SK-N-MC (cell line): ENCODE results near the gene MPEG1.

Source experiments
- EZH2 ChIP-seq: fragments of 200-600 bp; sonication (generic); IDR thresholded peaks from one replicate; pipeline ENCODE4 v1.6.1; 2017; ENCODE audit warnings: antibody characterized with exemption
- POLR2AphosphoS5 ChIP-seq: IDR thresholded peaks from 2 replicates; pipeline ENCODE4 v1.6.1; 2012; ENCODE audit warnings: mild to moderate bottlenecking, low read depth, low read length, borderline replicate concordance

DNA sequence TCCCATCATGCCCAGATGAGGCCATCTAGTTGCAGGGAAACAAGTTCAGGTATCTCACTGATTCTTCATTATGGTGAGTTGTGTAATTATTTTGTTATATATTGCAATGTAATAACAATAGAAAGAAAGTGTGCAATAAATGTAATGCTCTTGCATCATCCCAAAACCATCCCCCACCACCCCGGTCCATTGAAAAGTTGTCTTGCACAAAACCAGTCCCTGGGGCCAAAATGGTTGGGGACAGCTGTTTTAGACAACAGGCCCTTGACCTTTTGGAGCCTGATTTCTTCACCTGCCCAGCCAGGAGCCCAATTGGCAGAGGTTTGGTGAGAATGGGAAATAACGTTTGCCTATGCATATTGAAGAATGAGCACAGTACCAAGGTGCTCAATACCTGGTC, 15.9 kb downstream of the MPEG1 start:
- TF ChIP-seq POLR2AphosphoS5: no peak
- TF ChIP-seq EZH2: no peak
